ENCODE data around the gene PIP4K2B.

Gene PIP4K2B

GRCh38 chr17:38753071-38753506 lies 46.3 kb downstream of the PIP4K2B start:
- Histone ChIP-seq H3F3A (ENCODE audit: low read depth) (peaks cover 11% of the 10 kb centered on the region; the same call in 1 of the 2 replicates), H2AFZ (ENCODE audit: low read length) (no peak overlapping the region), H3K79me2 (ENCODE audit: insufficient read depth, low read length) (peaks cover 37% of the 10 kb centered on the region), H3K4me3 (ENCODE audit: low read length, poor library complexity, severe bottlenecking) (peak overlapping the region; percentile 87), H3K36me3 (ENCODE audit: insufficient read depth, low read length) (peaks cover 13% of the 10 kb centered on the region; the same call in 1 of the 2 replicates), H3K4me2 (ENCODE audit: low read depth, low read length, poor library complexity, severe bottlenecking) (peak overlapping the region; percentile 91), H3K9ac (ENCODE audit: low read depth, low read length, poor library complexity, severe bottlenecking) (peak overlapping the region; percentile 85), H3K4me1 (ENCODE audit: insufficient read depth, low read length, poor library complexity, severe bottlenecking) (peaks cover 23% of the 10 kb centered on the region), H3K9me3 (ENCODE audit: insufficient read depth, low read depth, low read length) (no peaks in the 10 kb centered on the region), H3K27me3 (ENCODE audit: insufficient read depth, low read length, poor library complexity, severe bottlenecking) (no peaks in the 10 kb centered on the region), H4K20me1 (ENCODE audit: insufficient read depth, low read length, poor library complexity, severe bottlenecking) (peaks cover 7% of the 10 kb centered on the region), H3K9me2 (replicated peaks; ENCODE audit: low read depth, low read length) (no peaks in the 10 kb centered on the region)
- TF ChIP-seq CTCF (conservative IDR thresholded peaks at IDR 0.05; ENCODE audit: low read length) (no peak), EZH2phosphoT487 (IDR thresholded peaks at IDR 0.05; ENCODE audit: borderline replicate concordance) (no peak)

- Histone ChIP-seq H3K9ac (ENCODE audit: low read depth, low read length, poor library complexity, severe bottlenecking) (peak within 1 kb of the TSS; percentile 85), H3F3A (ENCODE audit: low read depth) (peaks cover 11% of the 10 kb centered on the region; the same call in 1 of the 2 replicates), H3K4me2 (ENCODE audit: low read depth, low read length, poor library complexity, severe bottlenecking) (peak within 1 kb of the TSS; percentile 96), H3K4me1 (ENCODE audit: insufficient read depth, low read length, poor library complexity, severe bottlenecking) (peaks cover 23% of the 10 kb centered on the region), H3K36me3 (ENCODE audit: insufficient read depth, low read length) (peaks cover 9% of the 10 kb centered on the region; the same call in 1 of the 2 replicates), H3K79me2 (ENCODE audit: insufficient read depth, low read length) (peaks cover 36% of the 10 kb centered on the region), H3K9me3 (ENCODE audit: insufficient read depth, low read depth, low read length) (no peaks in the 10 kb centered on the region), H4K20me1 (ENCODE audit: insufficient read depth, low read length, poor library complexity, severe bottlenecking) (peaks cover 7% of the 10 kb centered on the region), H2AFZ (ENCODE audit: low read length) (peak within 1 kb of the TSS; percentile 94), H3K27me3 (ENCODE audit: insufficient read depth, low read length, poor library complexity, severe bottlenecking) (no peaks in the 10 kb centered on the region), H3K9me2 (replicated peaks; ENCODE audit: low read depth, low read length) (no peaks in the 10 kb centered on the region), H3K4me3 (ENCODE audit: low read length, poor library complexity, severe bottlenecking) (peak within 1 kb of the TSS; percentile 87)
- TF ChIP-seq CTCF (conservative IDR thresholded peaks at IDR 0.05; ENCODE audit: low read length) (no peak), EZH2phosphoT487 (IDR thresholded peaks at IDR 0.05; ENCODE audit: borderline replicate concordance) (no peak)
Observed at GRCh38 chr17:38752308-38753070, 46.9 kb downstream of the PIP4K2B start, which contains the start of gene PSMB3. Gene PSMB3, plus strand, starts transcription at chr17:38752741. Its CDS starts 86 bp downstream, at chr17:38752827.

- peaks cover 28% of the 10 kb centered on the region for H3K4me1 ChIP-seq (ENCODE audit: insufficient read depth, low read length, poor library complexity, severe bottlenecking)
- H3K9me2 ChIP-seq (replicated peaks; ENCODE audit: low read depth, low read length): no peaks in the 10 kb centered on the region
Observed at GRCh38 chr17:38751808-38752307, 47.5 kb downstream of the PIP4K2B start.

More at GRCh38 chr17:38751808-38752307, 47.5 kb downstream of the PIP4K2B start:
- Histone ChIP-seq H3K36me3 (ENCODE audit: insufficient read depth, low read length) (peaks cover 9% of the 10 kb centered on the region; the same call in 1 of the 2 replicates), H3F3A (ENCODE audit: low read depth) (peaks cover 11% of the 10 kb centered on the region; the same call in 1 of the 2 replicates), H4K20me1 (ENCODE audit: insufficient read depth, low read length, poor library complexity, severe bottlenecking) (peaks cover 9% of the 10 kb centered on the region), H3K9me3 (ENCODE audit: insufficient read depth, low read depth, low read length) (no peaks in the 10 kb centered on the region), H3K4me3 (ENCODE audit: low read length, poor library complexity, severe bottlenecking) (peak overlapping the region; percentile 87), H2AFZ (ENCODE audit: low read length) (peak overlapping the region; percentile 94), H3K4me2 (ENCODE audit: low read depth, low read length, poor library complexity, severe bottlenecking) (peak overlapping the region; percentile 96), H3K9ac (ENCODE audit: low read depth, low read length, poor library complexity, severe bottlenecking) (peak overlapping the region; percentile 76), H3K79me2 (ENCODE audit: insufficient read depth, low read length) (peaks cover 43% of the 10 kb centered on the region), H3K27me3 (ENCODE audit: insufficient read depth, low read length, poor library complexity, severe bottlenecking) (no peaks in the 10 kb centered on the region)
- TF ChIP-seq EZH2phosphoT487 (IDR thresholded peaks at IDR 0.05; ENCODE audit: borderline replicate concordance) (no peak), CTCF (conservative IDR thresholded peaks at IDR 0.05; ENCODE audit: low read length) (no peak)
